ENCODE data around the gene MEOX2. TPM values are rescaled to one million over a fixed set of nuclear protein-coding genes. Genes with fewer than 3 reads are reported as not detected.

The MEOX2 gene
- total and polyA plus RNA-seq, 4 donors, result 3.0 to 103 (median 13.6) TPM

DNA sequence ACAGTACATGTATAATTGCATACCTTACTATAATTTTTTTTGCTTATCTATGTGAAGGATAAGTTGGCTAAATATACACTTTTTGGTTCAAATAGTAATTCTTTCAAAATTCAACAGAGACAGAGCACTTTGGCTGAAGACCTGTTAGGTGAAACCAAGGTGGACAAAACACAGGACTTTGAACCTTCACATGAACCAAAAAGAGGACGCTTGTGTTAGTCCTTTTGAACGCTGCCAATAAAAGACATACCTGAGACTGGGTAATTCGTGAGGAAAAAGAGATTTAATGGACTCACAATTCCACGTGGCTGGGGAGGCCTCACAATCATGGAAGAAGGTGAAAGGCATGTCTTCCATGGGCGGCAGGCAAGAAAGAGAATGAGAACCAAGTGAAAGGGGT is 120.0 kb downstream of the MEOX2 start:
- Histone ChIP-seq H3K4me3 (no peak overlapping the region), H3K4me1 (ENCODE audit: control insufficient read depth in 5 of 5, insufficient read depth in 5 of 5, low read length in 5 of 5) (peaks cover 0 to 3% (median 0%) of the 10 kb centered on the region in 5 donors), H3K9ac (ENCODE audit: insufficient read depth in 1 of 2, low read length in 2 of 2) (no peak overlapping the region), H3K27me3 (ENCODE audit: control insufficient read depth in 3 of 3, insufficient read depth in 3 of 3, low read length in 2 of 3) (no peaks in the 10 kb centered on the region), H3K27ac (ENCODE audit: low read depth in 1 of 2, low read length in 1 of 2) (no peak overlapping the region), H3K36me3 (ENCODE audit: control insufficient read depth in 4 of 4, insufficient read depth in 4 of 4, low read length in 4 of 4) (no peaks in the 10 kb centered on the region), H3K9me3 (ENCODE audit: control insufficient read depth in 4 of 4, insufficient read depth in 3 of 4, low read length in 3 of 4) (peaks cover 0 to 3% (median 0%) of the 10 kb centered on the region in 4 donors)
- 85 to 91% methylated on average over 5 of the region's 5 CpGs for WGBS, 2 donors
- DNase-seq (no peak), ATAC-seq (ENCODE audit: insufficient read depth, low FRiP score) (no peak)
- TF ChIP-seq, protein P1, sequence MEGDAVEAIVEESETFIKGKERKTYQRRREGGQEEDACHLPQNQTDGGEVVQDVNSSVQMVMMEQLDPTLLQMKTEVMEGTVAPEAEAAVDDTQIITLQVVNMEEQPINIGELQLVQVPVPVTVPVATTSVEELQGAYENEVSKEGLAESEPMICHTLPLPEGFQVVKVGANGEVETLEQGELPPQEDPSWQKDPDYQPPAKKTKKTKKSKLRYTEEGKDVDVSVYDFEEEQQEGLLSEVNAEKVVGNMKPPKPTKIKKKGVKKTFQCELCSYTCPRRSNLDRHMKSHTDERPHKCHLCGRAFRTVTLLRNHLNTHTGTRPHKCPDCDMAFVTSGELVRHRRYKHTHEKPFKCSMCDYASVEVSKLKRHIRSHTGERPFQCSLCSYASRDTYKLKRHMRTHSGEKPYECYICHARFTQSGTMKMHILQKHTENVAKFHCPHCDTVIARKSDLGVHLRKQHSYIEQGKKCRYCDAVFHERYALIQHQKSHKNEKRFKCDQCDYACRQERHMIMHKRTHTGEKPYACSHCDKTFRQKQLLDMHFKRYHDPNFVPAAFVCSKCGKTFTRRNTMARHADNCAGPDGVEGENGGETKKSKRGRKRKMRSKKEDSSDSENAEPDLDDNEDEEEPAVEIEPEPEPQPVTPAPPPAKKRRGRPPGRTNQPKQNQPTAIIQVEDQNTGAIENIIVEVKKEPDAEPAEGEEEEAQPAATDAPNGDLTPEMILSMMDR (IDR thresholded peaks at IDR 0.05; ENCODE audit: control extremely low read depth, extremely low read depth), result no peak

DNA sequence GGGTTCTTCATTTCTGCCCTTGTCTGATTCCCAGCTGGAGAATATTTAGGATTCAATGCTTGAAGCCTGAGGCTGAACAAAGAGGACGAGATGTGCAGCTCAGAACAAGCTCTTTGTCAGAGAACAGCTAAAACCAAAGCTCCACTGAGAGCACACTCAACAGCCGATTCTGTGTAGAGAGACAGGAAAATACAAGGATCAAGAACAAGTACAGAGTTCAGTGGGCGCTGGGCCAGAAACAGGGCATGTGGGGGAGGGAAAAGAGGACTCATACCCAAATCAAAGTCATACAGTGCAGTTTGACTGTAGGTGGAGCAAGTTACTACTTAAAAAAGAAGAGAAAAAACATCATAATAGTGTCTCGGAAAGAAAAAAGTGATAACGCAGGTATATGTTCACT is 124.6 kb downstream of the MEOX2 start, which contains the start of gene AGMO:
AGMO (minus strand) TSS at position 181 of the 400 bp plus-strand sequence.
- peaks cover 0 to 3% (median 0%) of the 10 kb centered on the region in 4 donors for H3K9me3 ChIP-seq (ENCODE audit: control insufficient read depth in 4 of 4, insufficient read depth in 3 of 4, low read length in 3 of 4)
- no peak for ATAC-seq (ENCODE audit: insufficient read depth, low FRiP score)
- H3K9ac ChIP-seq (ENCODE audit: insufficient read depth in 1 of 2, low read length in 2 of 2), result no peak within 1 kb of the TSS
- H3K4me3 ChIP-seq, result no peak within 1 kb of the TSS
- 60 to 81% methylated on average over 5 of the region's 5 CpGs for WGBS, 2 donors
- H3K27ac ChIP-seq (ENCODE audit: low read depth in 1 of 2, low read length in 1 of 2), result peak within 1 kb of the TSS in 1 of 2 donors; percentile 62
- peak in 1 of 3 donors; percentile 37 for DNase-seq
- H3K4me1 ChIP-seq (ENCODE audit: control insufficient read depth in 5 of 5, insufficient read depth in 5 of 5, low read length in 5 of 5), result peaks cover 0 to 7% (median 0%) of the 10 kb centered on the region in 5 donors
- H3K27me3 ChIP-seq (ENCODE audit: control insufficient read depth in 3 of 3, insufficient read depth in 3 of 3, low read length in 2 of 3), result no peaks in the 10 kb centered on the region
- H3K36me3 ChIP-seq (ENCODE audit: control insufficient read depth in 4 of 4, insufficient read depth in 4 of 4, low read length in 4 of 4), result no peaks in the 10 kb centered on the region
- TF ChIP-seq, protein P1 (IDR thresholded peaks at IDR 0.05; ENCODE audit: control extremely low read depth, extremely low read depth), result no peak

Other genes starting within 250 kb of the MEOX2 start
- gene AGMO, start 124.7 kb downstream of the MEOX2 start, total RNA-seq, result under 1 TPM; 0.17 to 0.74 TPM
- under 1 TPM; 0.03 to 0.04 TPM for gene AGMO, start 124.7 kb downstream of the MEOX2 start, polyA plus RNA-seq

All from lung (tissue), 12 donors.